ENCODE measurements around the gene GHRH. TPM values are rescaled to one million over a fixed set of nuclear protein-coding genes. Genes with fewer than 3 reads are reported as not detected.

Gene GHRH
- total and polyA plus RNA-seq, 8 donors: not detected

DNA sequence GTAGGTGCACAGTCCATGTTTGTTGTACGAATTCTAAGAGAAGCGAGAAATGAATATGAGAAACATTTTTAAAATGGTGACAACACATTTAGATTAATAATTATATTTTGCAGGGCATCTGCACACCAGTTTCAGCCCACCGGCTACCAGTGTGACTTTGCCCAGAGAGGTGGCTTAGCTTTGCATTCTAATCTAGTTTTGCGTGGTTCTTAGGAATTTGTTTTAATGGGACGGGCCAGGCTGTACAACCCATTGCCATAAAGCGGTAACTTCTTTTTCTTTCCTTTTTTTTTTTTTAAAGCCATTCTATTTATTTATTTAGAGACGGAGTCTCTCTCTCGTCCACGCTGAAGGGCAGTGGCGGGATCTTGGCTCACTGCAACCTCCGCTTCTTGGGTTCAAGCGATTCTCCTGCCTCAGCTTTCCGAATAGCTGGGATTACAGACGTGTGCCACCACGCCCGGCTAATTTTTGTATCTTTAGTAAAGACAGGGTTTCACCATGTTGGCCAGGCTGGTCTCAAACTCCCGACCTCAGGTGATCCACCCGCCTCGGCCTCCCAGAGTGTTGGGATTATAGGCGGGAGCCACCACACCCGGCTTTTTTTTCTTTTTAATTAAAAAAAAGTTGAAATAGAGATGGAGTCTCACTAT lies 28.7 kb upstream of the GHRH start:
- TF ChIP-seq POLR2A (IDR thresholded peaks at IDR 0.05) (no peak), EP300 (IDR thresholded peaks at IDR 0.05) (no peak), POLR2AphosphoS5 (IDR thresholded peaks at IDR 0.05) (no peak)
- TF ChIP-seq, protein P1, sequence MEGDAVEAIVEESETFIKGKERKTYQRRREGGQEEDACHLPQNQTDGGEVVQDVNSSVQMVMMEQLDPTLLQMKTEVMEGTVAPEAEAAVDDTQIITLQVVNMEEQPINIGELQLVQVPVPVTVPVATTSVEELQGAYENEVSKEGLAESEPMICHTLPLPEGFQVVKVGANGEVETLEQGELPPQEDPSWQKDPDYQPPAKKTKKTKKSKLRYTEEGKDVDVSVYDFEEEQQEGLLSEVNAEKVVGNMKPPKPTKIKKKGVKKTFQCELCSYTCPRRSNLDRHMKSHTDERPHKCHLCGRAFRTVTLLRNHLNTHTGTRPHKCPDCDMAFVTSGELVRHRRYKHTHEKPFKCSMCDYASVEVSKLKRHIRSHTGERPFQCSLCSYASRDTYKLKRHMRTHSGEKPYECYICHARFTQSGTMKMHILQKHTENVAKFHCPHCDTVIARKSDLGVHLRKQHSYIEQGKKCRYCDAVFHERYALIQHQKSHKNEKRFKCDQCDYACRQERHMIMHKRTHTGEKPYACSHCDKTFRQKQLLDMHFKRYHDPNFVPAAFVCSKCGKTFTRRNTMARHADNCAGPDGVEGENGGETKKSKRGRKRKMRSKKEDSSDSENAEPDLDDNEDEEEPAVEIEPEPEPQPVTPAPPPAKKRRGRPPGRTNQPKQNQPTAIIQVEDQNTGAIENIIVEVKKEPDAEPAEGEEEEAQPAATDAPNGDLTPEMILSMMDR (IDR thresholded peaks at IDR 0.05): no peak
- Histone ChIP-seq H3K4me1 (peaks cover 34 to 59% (median 47%) of the 10 kb centered on the region in 4 donors), H3K9me3 (no peaks in the 10 kb centered on the region), H3K27ac (peak overlapping the region; percentile 88 to 96 (median 93)), H3K4me3 (peak overlapping the region; percentile 69 to 87 (median 76)), H3K36me3 (peaks cover 0 to 18% (median 13%) of the 10 kb centered on the region in 4 donors), H3K27me3 (no peaks in the 10 kb centered on the region)
- WGBS, 5 donors: 33 to 55% (median 37%) methylated on average over 21 of the region's 21 CpGs
- intact Hi-C loops (cut with DNase I; ENCODE audit: low total_unique reads): no loop called here
- DNase-seq: no peak

DNA sequence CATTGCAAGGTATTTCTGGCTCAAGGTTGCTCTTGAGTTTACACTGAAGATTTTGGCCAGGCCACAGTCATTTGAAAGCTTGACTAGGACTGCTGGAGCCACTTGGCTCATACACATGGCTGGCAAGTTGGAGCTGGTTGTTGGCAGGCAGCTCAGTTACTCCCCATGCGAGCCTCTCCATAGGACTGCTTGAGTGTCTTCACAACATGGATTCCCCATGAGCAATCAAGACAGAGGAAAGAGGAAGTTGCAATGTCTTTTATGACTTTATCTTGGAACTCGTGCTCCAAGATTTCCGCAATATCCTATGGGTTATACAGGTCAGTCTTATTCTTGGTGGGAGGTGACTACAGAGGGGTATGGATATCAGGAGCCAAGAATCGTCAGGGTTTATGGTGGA lies 26.5 kb upstream of the GHRH start:
- Histone ChIP-seq H3K4me3 (no peak overlapping the region), H3K27me3 (no peaks in the 10 kb centered on the region), H3K36me3 (peaks cover 0 to 13% (median 7%) of the 10 kb centered on the region in 4 donors), H3K9me3 (no peaks in the 10 kb centered on the region), H3K4me1 (peaks cover 20 to 37% (median 31%) of the 10 kb centered on the region in 4 donors), H3K27ac (no peak overlapping the region)
- no peak for DNase-seq
- intact Hi-C loops (cut with DNase I; ENCODE audit: low total_unique reads): no loop called here
- 76 to 83% (median 78%) methylated on average over 4 of the region's 4 CpGs for WGBS, 5 donors
- no peak for TF ChIP-seq POLR2AphosphoS5 (IDR thresholded peaks at IDR 0.05)
- TF ChIP-seq POLR2A (IDR thresholded peaks at IDR 0.05): no peak
- TF ChIP-seq, protein P1 (IDR thresholded peaks at IDR 0.05): no peak

DNA sequence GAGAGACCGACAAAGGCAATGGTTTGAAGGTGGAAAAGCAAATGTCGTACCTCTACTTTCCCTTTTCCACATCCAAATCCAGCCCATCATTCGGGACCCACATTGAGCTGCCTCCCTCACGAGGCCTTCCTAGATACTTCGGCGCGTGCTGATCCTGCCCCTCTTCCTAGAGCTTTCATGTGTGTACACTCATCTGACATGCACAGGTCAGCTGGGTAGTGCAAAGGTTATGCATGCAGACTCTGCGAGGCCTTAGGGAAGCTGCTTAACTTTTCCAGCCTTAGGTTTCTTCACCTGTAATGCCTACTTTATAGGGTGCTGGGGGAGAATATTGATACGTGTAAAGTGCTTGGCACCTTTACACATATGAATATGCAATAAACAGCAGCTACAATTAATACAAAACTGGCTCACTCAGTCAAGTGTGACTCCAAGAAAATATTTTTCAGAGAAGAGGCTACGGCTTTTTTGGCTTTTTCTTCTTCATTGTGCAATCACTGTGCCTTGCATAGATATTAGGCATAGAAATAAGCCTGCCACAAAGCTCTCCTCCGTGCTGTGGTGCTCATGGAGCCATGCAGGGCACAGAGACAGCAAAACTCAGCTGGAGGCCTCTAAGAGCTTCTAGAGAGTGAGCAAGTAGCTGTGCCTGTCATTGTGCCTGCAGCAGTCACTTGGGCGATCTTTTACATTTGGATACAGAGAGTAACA lies 24.2 kb upstream of the GHRH start:
- TF ChIP-seq POLR2A (IDR thresholded peaks at IDR 0.05): no peak
- no peak for TF ChIP-seq POLR2AphosphoS5 (IDR thresholded peaks at IDR 0.05)
- TF ChIP-seq EP300 (IDR thresholded peaks at IDR 0.05): no peak
- TF ChIP-seq, protein P1 (IDR thresholded peaks at IDR 0.05): no peak
- Histone ChIP-seq H3K27ac (no peak overlapping the region), H3K4me1 (peaks cover 13 to 19% (median 15%) of the 10 kb centered on the region in 4 donors), H3K27me3 (no peaks in the 10 kb centered on the region), H3K4me3 (no peak overlapping the region), H3K9me3 (no peaks in the 10 kb centered on the region), H3K36me3 (no peaks in the 10 kb centered on the region)
- DNase-seq: no peak
- WGBS, 5 donors: 70 to 80% (median 76%) methylated on average over 12 of the region's 12 CpGs
- intact Hi-C loops (cut with DNase I; ENCODE audit: low total_unique reads): no loop called here

DNA sequence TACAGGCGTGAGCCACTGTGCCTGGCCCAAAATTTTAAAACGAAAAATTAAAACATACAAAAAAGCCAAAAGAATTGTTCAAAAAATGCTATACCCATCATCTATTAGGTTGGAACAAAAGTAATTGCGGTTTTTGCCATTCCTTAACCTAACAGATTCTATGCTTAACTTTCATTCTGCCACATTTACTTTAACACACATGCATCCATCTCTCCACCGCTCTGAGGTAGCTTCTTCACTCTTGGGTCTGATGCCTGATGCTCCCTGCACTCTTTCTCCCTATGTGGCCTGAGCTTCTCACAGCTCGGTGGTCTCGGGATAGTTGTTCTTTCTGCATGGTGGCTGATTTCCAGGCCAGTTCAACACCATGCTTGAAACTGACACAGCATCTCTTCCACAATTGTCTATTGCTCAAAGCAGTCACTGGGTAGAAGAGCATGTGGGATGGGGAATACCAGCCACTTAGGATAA lies 23.1 kb upstream of the GHRH start:
- TF ChIP-seq POLR2A (IDR thresholded peaks at IDR 0.05) (no peak), EP300 (IDR thresholded peaks at IDR 0.05) (no peak), POLR2AphosphoS5 (IDR thresholded peaks at IDR 0.05) (no peak)
- TF ChIP-seq, protein P1 (IDR thresholded peaks at IDR 0.05): no peak
- H3K9me3 ChIP-seq: no peaks in the 10 kb centered on the region
- no peaks in the 10 kb centered on the region for H3K27me3 ChIP-seq
- WGBS, 5 donors: 87 to 94% (median 93%) methylated on average over 6 of the region's 6 CpGs
- intact Hi-C loops (cut with DNase I; ENCODE audit: low total_unique reads): no loop called here
- H3K36me3 ChIP-seq: no peaks in the 10 kb centered on the region
- H3K27ac ChIP-seq: no peak overlapping the region
- peaks cover 5 to 10% (median 7%) of the 10 kb centered on the region in 4 donors for H3K4me1 ChIP-seq
- no peak for DNase-seq
- H3K4me3 ChIP-seq: no peak overlapping the region

All from stomach (tissue), 9 donors.